SU-DHL-6 (cell line): ENCODE results near the gene FRMD4B.
"Not testable (repeated sequence)": the region's sequence is repeated elsewhere in the genome, so short reads cannot be mapped to it uniquely, and the experiment has no call there.

Source experiments
- H2AFZ ChIP-seq: fragments of 200-600 bp; sonication (generic); 2 replicates; pipeline ENCODE4 v1.6.1; 2014; ENCODE audit warnings: low read depth, mild to moderate bottlenecking, moderate library complexity, mixed read lengths, antibody characterized with exemption, low read length; ENCODE audit not compliant: severe bottlenecking
- H3F3A ChIP-seq: fragments of 200-600 bp; shearing (Covaris generic); 2 replicates; pipeline ENCODE4 v1.6.0; 2016; ENCODE audit warnings: antibody characterized with exemption, mild to moderate bottlenecking; ENCODE audit not compliant: insufficient read depth
- H3K27ac ChIP-seq: fragments of 200-600 bp; sonication (generic); 2 replicates; pipeline ENCODE4 v1.5.1; 2016; ENCODE audit warnings: low read depth, mild to moderate bottlenecking, low read length, moderate library complexity, mixed read lengths
- H3K27me3 ChIP-seq: fragments of 200-600 bp; sonication (generic), shearing (Covaris generic); 2 replicates; pipeline ENCODE4 v1.6.0; 2014; ENCODE audit warnings: mild to moderate bottlenecking, low read length
- H3K36me3 ChIP-seq: fragments of 200-600 bp; sonication (generic); 2 replicates; pipeline ENCODE4 v1.6.1; 2014; ENCODE audit warnings: mild to moderate bottlenecking, low read length, mixed read lengths
- H3K4me2 ChIP-seq: fragments of 300-600, 200-600 bp; shearing (Covaris generic), sonication (generic); 2 replicates; pipeline ENCODE4 v1.6.0; 2014; ENCODE audit warnings: low read length, low read depth, mild to moderate bottlenecking; ENCODE audit not compliant: poor library complexity, severe bottlenecking
- H3K4me3 ChIP-seq: fragments of 200-600 bp; sonication (generic); 2 replicates; pipeline ENCODE4 v1.5.1; 2014; ENCODE audit warnings: antibody characterized with exemption, low read length, mild to moderate bottlenecking, mixed read lengths; ENCODE audit not compliant: insufficient read depth, poor library complexity, severe bottlenecking
- H3K79me2 ChIP-seq: fragments of 200-600 bp; sonication (generic); 2 replicates; pipeline ENCODE4 v1.6.1; 2014; ENCODE audit warnings: mild to moderate bottlenecking, low read length, moderate library complexity; ENCODE audit not compliant: insufficient read depth
- H3K9ac ChIP-seq: fragments of 200-600 bp; sonication (generic); 2 replicates; pipeline ENCODE4 v1.7.0; 2014; ENCODE audit warnings: mild to moderate bottlenecking, low read length
- H3K9me2 ChIP-seq: fragments of 200-600 bp; sonication (generic); replicated peaks from 2 replicates; pipeline ENCODE4 v1.6.1; 2014; ENCODE audit warnings: low read length; ENCODE audit not compliant: insufficient read depth
- H3K9me3 ChIP-seq: fragments of 200-600 bp; sonication (generic); 2 replicates; pipeline ENCODE4 v1.6.1; 2014; ENCODE audit warnings: low read length, mixed read lengths; ENCODE audit not compliant: insufficient read depth
- H4K20me1 ChIP-seq: fragments of 200-600 bp; sonication (generic); 2 replicates; pipeline ENCODE4 v1.6.1; 2014; ENCODE audit warnings: low read depth, mild to moderate bottlenecking, antibody characterized with exemption, low read length, moderate library complexity, mixed read lengths
- EZH2phosphoT487 ChIP-seq: fragments of 200-600 bp; sonication (generic), shearing (Covaris generic); conservative IDR thresholded peaks from 2 replicates; pipeline ENCODE4 v1.6.1; 2018; ENCODE audit warnings: mild to moderate bottlenecking, antibody characterized with exemption, low read length, moderate library complexity, mixed read lengths
- TF ChIP-seq, protein P1 (sequence below): fragments of 200-600 bp; sonication (generic); IDR thresholded peaks from one replicate; pipeline ENCODE4 v1.5.1; 2017; ENCODE audit warnings: antibody characterized with exemption, mild to moderate bottlenecking, low read length, moderate library complexity; ENCODE audit not compliant: insufficient read depth, poor library complexity, severe bottlenecking

The FRMD4B gene

DNA sequence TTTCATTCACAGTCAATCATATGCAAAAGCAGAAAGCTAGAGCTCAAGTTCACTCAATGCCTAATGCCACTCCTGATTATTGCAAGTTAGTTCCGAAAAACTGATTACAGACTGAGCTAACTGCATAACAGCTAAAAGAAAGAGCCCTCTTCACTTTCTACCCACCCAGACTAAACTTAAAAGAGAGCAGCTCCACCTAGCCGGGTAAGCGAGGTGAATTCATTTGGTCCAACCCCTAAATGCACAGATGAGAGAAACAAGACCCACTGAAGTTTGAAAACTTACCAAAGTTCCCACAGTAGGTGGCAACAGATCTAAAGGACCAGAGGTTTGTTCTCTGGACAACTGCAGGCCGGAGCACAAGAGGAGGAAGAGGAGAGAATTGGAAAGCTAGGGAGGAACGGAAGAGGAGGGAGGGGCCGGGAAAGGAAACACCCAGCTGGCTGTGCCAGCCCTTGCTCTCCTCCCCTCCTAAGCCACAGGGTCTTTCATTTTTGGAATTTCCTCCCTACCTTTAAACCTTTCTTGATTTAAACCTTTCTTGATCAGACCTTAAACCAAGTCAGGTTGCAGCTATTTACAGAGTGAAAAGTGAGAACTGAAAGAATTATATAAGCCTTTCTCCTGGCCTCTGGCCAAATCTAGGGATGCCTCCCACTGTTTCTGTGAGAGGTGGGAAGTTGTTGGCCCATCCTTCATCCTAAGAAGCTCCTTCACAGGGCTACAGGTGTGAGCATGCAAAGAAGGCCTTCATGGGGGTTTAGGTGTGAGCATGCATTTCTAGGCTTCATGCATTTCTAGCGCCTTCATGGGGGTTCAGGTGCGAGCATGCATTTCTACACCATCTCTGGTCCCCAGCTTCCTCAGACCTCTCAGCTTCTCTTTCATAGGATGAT, 148.8 kb downstream of the FRMD4B start:
- H3K9me2 ChIP-seq, result no peaks in the 10 kb centered on the region
- no peaks in the 10 kb centered on the region for H4K20me1 ChIP-seq
- H3K79me2 ChIP-seq, result no peaks in the 10 kb centered on the region
- no peak overlapping the region for H3K4me3 ChIP-seq
- H3K9ac ChIP-seq, result no peak overlapping the region
- no peak overlapping the region for H3K27ac ChIP-seq
- no peak overlapping the region for H3K4me2 ChIP-seq
- no peaks in the 10 kb centered on the region for H3K36me3 ChIP-seq
- no peak overlapping the region for H2AFZ ChIP-seq
- no peaks in the 10 kb centered on the region for H3F3A ChIP-seq
- TF ChIP-seq, protein P1, sequence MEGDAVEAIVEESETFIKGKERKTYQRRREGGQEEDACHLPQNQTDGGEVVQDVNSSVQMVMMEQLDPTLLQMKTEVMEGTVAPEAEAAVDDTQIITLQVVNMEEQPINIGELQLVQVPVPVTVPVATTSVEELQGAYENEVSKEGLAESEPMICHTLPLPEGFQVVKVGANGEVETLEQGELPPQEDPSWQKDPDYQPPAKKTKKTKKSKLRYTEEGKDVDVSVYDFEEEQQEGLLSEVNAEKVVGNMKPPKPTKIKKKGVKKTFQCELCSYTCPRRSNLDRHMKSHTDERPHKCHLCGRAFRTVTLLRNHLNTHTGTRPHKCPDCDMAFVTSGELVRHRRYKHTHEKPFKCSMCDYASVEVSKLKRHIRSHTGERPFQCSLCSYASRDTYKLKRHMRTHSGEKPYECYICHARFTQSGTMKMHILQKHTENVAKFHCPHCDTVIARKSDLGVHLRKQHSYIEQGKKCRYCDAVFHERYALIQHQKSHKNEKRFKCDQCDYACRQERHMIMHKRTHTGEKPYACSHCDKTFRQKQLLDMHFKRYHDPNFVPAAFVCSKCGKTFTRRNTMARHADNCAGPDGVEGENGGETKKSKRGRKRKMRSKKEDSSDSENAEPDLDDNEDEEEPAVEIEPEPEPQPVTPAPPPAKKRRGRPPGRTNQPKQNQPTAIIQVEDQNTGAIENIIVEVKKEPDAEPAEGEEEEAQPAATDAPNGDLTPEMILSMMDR, result no peak
- TF ChIP-seq EZH2phosphoT487, result no peak
- no peaks in the 10 kb centered on the region for H3K27me3 ChIP-seq
- no peaks in the 10 kb centered on the region for H3K9me3 ChIP-seq

DNA sequence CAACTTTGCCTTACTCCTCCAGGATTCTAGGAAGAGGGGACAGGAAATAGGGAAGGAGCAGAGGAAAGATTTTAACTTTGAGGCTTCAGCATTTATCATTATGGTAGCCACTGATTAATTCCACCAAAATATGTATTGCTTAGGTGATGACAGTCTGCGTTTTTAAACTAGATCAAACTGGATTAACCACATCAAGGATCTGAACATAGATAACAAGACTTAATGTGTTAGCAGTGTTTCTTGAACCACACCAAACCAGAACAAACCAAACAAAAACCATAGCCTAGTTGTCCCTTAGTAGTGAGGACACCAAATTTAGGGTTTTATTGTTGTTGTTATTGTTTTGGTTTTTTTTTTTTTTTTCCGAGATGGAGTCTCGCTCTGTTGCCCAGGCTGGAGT, 150.0 kb downstream of the FRMD4B start:
- Histone ChIP-seq H2AFZ (no peak overlapping the region), H3K9ac (no peak overlapping the region), H3K79me2 (no peaks in the 10 kb centered on the region), H3K4me2 (no peak overlapping the region), H3F3A (no peaks in the 10 kb centered on the region), H3K9me2 (no peaks in the 10 kb centered on the region), H3K4me3 (no peak overlapping the region), H3K9me3 (no peaks in the 10 kb centered on the region), H4K20me1 (no peaks in the 10 kb centered on the region), H3K36me3 (no peaks in the 10 kb centered on the region), H3K27me3 (no peaks in the 10 kb centered on the region), H3K27ac (no peak overlapping the region)
- TF ChIP-seq EZH2phosphoT487, result no peak
- TF ChIP-seq, protein P1, result no peak

GRCh38 chr3:69235227-69235626, 150.7 kb downstream of the FRMD4B start:
- H2AFZ ChIP-seq, result not testable (repeated sequence)

DNA sequence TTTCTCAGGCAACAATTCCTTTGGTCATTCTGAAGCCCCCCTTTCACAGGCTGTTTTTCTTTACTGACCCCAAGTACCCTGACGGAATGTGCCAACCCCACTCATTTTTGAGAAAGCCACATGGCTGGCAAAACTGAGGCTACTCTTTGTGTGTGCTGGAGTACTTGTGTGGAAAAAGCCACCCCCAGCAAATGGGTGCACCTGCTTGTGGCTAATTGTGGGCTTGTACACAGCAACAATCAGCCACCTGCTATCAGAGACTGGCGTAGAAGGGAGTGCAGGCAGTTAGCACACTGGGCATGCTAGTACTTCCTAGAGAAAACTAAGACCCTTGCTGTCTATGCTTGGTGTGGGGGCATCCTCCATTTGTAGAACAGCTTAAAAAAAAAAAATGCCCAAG, 153.4 kb downstream of the FRMD4B start:
- Histone ChIP-seq H3K9me3 (no peaks in the 10 kb centered on the region), H3K27me3 (no peaks in the 10 kb centered on the region), H3K9me2 (no peaks in the 10 kb centered on the region), H3F3A (no peaks in the 10 kb centered on the region), H3K9ac (no peak overlapping the region), H3K36me3 (no peaks in the 10 kb centered on the region), H3K4me3 (no peak overlapping the region), H3K27ac (no peak overlapping the region), H3K4me2 (no peak overlapping the region), H3K79me2 (no peaks in the 10 kb centered on the region), H2AFZ (no peak overlapping the region), H4K20me1 (no peaks in the 10 kb centered on the region)
- TF ChIP-seq EZH2phosphoT487, result no peak
- TF ChIP-seq, protein P1, result no peak

More at GRCh38 chr3:69235227-69235626, 150.7 kb downstream of the FRMD4B start:
- H4K20me1 ChIP-seq, H3K4me3 ChIP-seq, H3K9ac ChIP-seq, H3K9me3 ChIP-seq, H3K79me2 ChIP-seq, H3K9me2 ChIP-seq, H3K4me2 ChIP-seq, H3K36me3 ChIP-seq, H3K27me3 ChIP-seq, H3K27ac ChIP-seq, H3F3A ChIP-seq: not testable (repeated sequence)
